Ramos (cell line): ENCODE measurements around the gene GDF9.

Experiments used
- in situ Hi-C: fragments of 300-500 bp; cut with MboI; formaldehyde crosslinking; loops from one replicate; pipeline ENCODE4 v1.14.3; 2022; ENCODE audit warnings: low sequenced_read_pairs; ENCODE audit not compliant: unreplicated experiment

Gene GDF9

DNA sequence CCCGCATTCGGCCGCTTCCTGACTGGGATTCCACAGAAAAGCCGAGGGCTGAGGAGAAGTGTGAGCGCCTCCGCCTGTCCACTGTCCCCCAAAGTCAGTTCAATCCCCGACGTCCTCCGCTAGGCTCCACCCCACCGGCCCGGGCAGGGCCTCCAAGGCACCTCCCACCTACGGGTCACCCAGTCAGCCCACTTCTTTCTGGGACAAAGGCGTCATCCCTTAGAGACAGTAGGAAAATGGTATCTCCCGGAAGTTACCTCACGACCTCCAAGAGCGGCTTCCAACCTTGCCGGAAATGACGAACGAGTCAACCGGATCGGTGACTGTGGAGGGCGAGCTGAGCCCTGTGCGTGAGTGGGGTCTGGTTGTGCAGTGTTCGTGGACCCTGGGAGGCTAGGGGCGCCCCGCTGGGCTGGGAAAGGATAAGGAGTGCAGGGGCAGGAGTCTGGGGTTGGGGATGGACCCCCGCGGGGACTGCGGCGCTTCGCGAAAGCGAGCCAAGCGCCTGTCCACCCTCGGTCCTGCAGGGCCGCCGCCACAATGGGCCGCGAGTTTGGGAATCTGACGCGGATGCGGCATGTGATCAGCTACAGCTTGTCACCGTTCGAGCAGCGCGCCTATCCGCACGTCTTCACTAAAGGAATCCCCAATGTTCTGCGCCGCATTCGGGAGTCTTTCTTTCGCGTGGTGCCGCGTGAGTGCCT is at the start of gene GDF9, which contains the start of gene UQCRQ:
TSS of gene GDF9 (minus strand) at position 128 of the 704 bp plus-strand sequence. CDS start 1,936 bp downstream, outside the sequence.
TSS of gene UQCRQ (plus strand) at position 301 of the 704 bp plus-strand sequence. CDS start at position 541, 240 bp downstream.
- in situ Hi-C loops, result no loop called here

GRCh38 chr5:132915681-132916080 is 49.4 kb upstream of the GDF9 start:
- in situ Hi-C loops, result no loop called here

GRCh38 chr5:132909702-132910101 is 43.4 kb upstream of the GDF9 start:
- in situ Hi-C loops, result no loop called here

DNA sequence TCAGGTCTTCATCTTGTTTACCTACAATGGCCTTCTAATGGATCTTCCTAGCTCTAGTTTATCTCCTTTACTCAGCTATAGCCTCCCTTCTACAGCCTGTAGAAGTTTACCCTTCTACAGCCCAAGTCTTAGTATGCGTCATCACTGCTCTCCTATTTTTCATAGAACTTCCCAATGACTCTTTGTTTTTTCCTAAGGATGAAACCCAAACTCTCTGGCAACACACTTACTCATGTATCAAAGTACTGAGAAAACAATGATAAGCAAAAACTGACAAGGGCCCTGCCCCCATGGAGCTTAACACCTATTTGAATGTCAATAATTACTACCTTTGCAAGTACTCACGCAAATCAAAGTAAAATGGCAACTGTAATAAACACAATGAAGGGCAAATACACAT is 40.9 kb upstream of the GDF9 start:
- in situ Hi-C loops, result no loop called here

GRCh38 chr5:132905938-132906337 is 39.7 kb upstream of the GDF9 start:
- in situ Hi-C loops, result no loop called here

DNA sequence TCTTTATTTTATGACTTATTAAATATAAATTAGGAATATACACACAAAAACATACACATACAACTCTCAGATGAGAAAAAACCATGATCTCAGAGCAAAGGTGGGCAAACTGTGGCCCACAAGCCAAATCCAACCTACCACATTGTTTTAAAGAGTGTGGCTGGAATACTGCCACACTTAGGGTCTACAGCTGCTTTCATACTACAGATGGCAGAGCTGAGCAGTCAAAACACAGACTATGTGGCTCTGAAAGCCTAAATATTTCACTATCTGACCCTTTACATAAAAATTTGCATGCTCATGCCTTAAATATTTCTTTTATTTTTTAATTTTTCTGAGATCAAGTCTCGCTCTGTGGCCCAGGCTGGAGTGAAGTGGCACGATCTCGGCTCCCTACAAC is 35.5 kb upstream of the GDF9 start:
- in situ Hi-C loops, result no loop called here

GRCh38 chr5:132901036-132901435 is 34.8 kb upstream of the GDF9 start:
- in situ Hi-C loops, result no loop called here

- in situ Hi-C loops, result no loop called here
Observed at GRCh38 chr5:132898094-132898493, 31.8 kb upstream of the GDF9 start.

- in situ Hi-C loops, result no loop called here
Observed at GRCh38 chr5:132896685-132897084, 30.4 kb upstream of the GDF9 start.

GRCh38 chr5:132895719-132896305 is 29.5 kb upstream of the GDF9 start:
- in situ Hi-C loops, result no loop called here

GRCh38 chr5:132890817-132891216 is 24.5 kb upstream of the GDF9 start:
- in situ Hi-C loops, result no loop called here

GRCh38 chr5:132889501-132889900 is 23.2 kb upstream of the GDF9 start:
- in situ Hi-C loops, result no loop called here

DNA sequence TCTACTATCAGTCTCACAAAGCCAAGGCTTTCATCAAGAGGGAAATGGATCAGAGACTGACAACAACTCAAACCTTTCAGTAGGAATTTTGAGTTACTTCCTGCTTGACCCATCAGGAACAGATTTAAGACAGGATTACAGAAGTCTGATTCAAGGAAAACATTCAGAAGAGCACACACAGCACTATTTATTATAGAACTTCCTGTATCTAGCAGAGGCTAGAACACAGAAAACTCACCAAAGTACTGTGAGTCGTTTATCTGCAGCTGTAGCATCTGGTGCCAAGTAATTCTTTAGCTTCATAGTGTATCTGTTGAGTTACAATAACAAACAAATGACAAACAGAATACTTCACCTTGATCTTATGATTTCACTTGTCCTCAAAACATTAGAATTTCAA is 21.0 kb upstream of the GDF9 start:
- in situ Hi-C loops, result no loop called here

GRCh38 chr5:132886064-132886823 is 20.0 kb upstream of the GDF9 start:
- in situ Hi-C loops, result no loop called here

- in situ Hi-C loops, result no loop called here
Observed at GRCh38 chr5:132884548-132884947, 18.3 kb upstream of the GDF9 start.

- in situ Hi-C loops, result no loop called here
Observed at GRCh38 chr5:132883261-132883834, 17.1 kb upstream of the GDF9 start.

GRCh38 chr5:132877938-132878337 is 11.7 kb upstream of the GDF9 start:
- in situ Hi-C loops, result no loop called here

GRCh38 chr5:132877466-132877865 is 11.2 kb upstream of the GDF9 start:
- in situ Hi-C loops, result no loop called here

GRCh38 chr5:132876020-132876759 is 9.9 kb upstream of the GDF9 start:
- in situ Hi-C loops, result no loop called here

DNA sequence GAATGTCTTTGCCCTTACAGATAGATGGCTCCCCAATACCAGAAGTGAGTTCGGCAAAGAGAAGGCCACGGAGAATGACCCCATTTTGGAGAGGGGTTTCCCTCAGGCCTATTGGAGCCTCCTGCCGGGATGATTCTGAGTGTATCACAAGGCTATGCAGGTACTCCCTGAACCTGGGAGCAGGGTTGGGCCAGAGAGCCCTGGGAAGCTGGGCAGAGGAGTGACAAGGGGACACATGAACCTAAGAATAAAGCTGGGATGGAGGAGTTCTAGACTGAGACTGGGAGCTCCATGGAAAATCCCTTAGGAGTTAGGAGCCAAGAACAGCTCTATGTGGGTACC is 7.6 kb upstream of the GDF9 start:
- in situ Hi-C loops, result no loop called here
